ENCODE data around the gene FGF14. TPM values are rescaled to one million over a fixed set of nuclear protein-coding genes. Genes with fewer than 3 reads are reported as not detected.
A peak's percentile ranks its signal among the peaks of the same experiment; 100 is the strongest.

Gene FGF14
- total RNA-seq, 1 donor from 2014 or later, result 0.22 TPM

DNA sequence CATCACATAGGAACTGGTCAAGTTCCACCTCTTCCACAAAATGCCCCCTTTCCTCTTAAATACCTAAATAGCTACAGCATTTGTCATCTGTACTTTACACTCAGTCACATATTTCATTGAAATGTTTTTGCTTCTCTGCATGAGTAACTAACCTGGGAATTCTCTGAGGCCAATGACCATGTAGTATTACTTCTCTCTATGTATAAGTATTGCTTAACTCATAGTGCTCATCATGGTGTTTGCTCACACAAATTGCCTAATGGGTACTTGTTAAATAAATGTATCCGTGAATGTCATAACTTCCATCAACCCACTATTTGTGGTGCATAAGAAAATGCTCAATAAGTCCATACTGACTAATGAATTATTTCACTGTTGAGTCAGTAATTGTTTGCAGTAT, 115.5 kb downstream of the FGF14 start:
- no peaks in the 10 kb centered on the region for H3K36me3 Mint-ChIP-seq (ENCODE audit: low read depth)

DNA sequence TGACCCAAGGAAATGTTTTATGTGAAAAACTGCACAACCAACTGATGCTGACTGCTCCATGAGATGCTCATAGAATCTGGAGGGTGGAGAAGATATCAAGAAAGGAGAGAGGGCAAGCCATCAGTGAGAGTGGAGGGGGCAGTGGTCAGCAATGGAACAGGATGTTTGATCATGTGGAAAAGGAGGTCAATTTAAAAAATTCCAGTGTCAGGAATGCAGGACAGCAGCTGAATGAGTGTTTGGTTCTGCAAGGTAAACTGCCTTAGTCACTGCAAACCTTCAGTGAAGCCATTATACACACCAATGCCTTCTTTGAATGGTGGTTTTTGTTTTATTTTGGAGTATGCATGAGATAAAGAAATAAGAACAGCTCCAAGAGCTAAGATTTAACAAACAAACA, 121.5 kb downstream of the FGF14 start:
- no peak for DNase-seq (ENCODE audit: low spot score)
- Mint-ChIP-seq H3K4me3 (ENCODE audit: unreplicated experiment) (no peak overlapping the region), H3K27ac (ENCODE audit: unreplicated experiment) (no peak overlapping the region), H3K9me3 (ENCODE audit: low read depth) (no peaks in the 10 kb centered on the region), H3K36me3 (ENCODE audit: low read depth) (no peaks in the 10 kb centered on the region), H3K4me1 (ENCODE audit: low read depth) (peaks cover 8% of the 10 kb centered on the region), H3K27me3 (ENCODE audit: low read depth) (no peaks in the 10 kb centered on the region)
- TF ChIP-seq, protein P1, sequence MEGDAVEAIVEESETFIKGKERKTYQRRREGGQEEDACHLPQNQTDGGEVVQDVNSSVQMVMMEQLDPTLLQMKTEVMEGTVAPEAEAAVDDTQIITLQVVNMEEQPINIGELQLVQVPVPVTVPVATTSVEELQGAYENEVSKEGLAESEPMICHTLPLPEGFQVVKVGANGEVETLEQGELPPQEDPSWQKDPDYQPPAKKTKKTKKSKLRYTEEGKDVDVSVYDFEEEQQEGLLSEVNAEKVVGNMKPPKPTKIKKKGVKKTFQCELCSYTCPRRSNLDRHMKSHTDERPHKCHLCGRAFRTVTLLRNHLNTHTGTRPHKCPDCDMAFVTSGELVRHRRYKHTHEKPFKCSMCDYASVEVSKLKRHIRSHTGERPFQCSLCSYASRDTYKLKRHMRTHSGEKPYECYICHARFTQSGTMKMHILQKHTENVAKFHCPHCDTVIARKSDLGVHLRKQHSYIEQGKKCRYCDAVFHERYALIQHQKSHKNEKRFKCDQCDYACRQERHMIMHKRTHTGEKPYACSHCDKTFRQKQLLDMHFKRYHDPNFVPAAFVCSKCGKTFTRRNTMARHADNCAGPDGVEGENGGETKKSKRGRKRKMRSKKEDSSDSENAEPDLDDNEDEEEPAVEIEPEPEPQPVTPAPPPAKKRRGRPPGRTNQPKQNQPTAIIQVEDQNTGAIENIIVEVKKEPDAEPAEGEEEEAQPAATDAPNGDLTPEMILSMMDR (IDR thresholded peaks at IDR 0.05), result no peak

More for the DNA sequence above, 115.5 kb downstream of the FGF14 start:
- Mint-ChIP-seq H3K27ac (ENCODE audit: unreplicated experiment) (peak overlapping the region; percentile 15), H3K9me3 (ENCODE audit: low read depth) (no peaks in the 10 kb centered on the region), H3K27me3 (ENCODE audit: low read depth) (no peaks in the 10 kb centered on the region), H3K4me3 (ENCODE audit: unreplicated experiment) (no peak overlapping the region), H3K4me1 (ENCODE audit: low read depth) (peaks cover 19% of the 10 kb centered on the region)
- DNase-seq (ENCODE audit: low spot score), result no peak
- TF ChIP-seq, protein P1 (IDR thresholded peaks at IDR 0.05), result no peak

DNA sequence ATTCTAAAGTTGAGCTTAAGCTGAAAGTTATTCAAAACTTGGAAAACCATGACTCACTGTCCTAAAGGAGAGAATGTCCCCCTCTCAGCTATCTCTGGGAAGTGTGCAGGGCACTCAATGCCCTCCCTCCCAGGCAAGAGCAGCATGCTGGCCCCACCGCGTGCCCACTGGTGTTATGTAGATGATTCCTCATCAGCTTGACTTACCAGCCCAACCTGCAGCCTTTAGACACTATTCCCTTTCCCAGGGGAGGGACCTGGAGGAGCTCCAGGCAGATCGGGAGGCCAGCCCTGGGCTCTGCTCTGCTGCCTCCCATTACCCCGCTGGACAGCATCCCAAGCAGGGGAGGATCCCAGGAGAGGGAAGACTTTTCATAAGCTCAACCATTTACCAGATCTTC, 124.6 kb downstream of the FGF14 start:
- H3K27ac Mint-ChIP-seq (ENCODE audit: unreplicated experiment), result no peak overlapping the region
- H3K4me3 Mint-ChIP-seq (ENCODE audit: unreplicated experiment), result no peak overlapping the region
- no peaks in the 10 kb centered on the region for H3K36me3 Mint-ChIP-seq (ENCODE audit: low read depth)
- TF ChIP-seq, protein P1 (IDR thresholded peaks at IDR 0.05), result no peak
- no peaks in the 10 kb centered on the region for H3K4me1 Mint-ChIP-seq (ENCODE audit: low read depth)
- H3K9me3 Mint-ChIP-seq (ENCODE audit: low read depth), result no peaks in the 10 kb centered on the region
- no peak for DNase-seq (ENCODE audit: low spot score)
- H3K27me3 Mint-ChIP-seq (ENCODE audit: low read depth), result peaks cover 2% of the 10 kb centered on the region

DNA sequence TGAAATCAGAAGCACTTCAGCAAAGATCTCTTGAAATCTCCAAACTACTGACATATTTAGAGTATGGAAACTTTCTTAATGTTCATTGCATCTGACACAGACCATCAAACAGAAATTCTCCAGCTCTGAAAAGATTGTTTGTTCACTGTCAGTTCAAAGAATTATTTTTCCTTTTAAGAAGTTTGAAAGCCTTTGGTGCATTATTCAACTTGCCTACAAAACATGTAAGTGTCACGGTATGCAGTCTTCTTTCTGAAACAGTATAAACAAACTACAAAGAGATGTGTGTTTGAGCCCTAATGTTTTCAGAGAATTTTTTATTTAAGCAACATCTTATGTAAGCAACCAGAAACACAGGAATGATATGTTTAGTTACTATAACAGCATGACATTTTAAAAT, 125.4 kb downstream of the FGF14 start:
- no peaks in the 10 kb centered on the region for H3K36me3 Mint-ChIP-seq (ENCODE audit: low read depth)

DNA sequence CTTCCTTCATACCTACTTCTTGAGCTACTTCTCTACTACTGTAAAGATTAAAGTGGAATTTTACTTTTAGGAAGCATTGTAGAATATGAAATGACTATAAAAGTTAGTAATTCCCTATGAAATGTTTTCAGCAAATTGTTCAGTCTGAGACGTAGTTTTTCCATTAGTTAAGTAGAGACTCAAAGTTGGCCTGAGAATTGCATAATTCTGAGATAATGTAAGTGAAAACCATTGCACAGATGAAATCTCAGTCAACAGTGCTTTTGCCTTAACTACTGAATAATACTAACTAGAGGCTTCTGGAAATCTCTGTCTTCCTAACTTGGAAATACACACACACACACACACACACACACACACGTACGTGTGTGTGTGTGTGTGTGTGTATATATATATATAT, 125.9 kb downstream of the FGF14 start:
- peaks cover 8% of the 10 kb centered on the region for H3K27me3 Mint-ChIP-seq (ENCODE audit: low read depth)
- no peak for DNase-seq (ENCODE audit: low spot score)
- no peak overlapping the region for H3K27ac Mint-ChIP-seq (ENCODE audit: unreplicated experiment)
- no peaks in the 10 kb centered on the region for H3K4me1 Mint-ChIP-seq (ENCODE audit: low read depth)
- H3K9me3 Mint-ChIP-seq (ENCODE audit: low read depth), result no peaks in the 10 kb centered on the region
- TF ChIP-seq, protein P1 (IDR thresholded peaks at IDR 0.05), result no peak
- H3K4me3 Mint-ChIP-seq (ENCODE audit: unreplicated experiment), result no peak overlapping the region
- no peaks in the 10 kb centered on the region for H3K36me3 Mint-ChIP-seq (ENCODE audit: low read depth)

More for the DNA sequence above, 125.4 kb downstream of the FGF14 start:
- H3K27me3 Mint-ChIP-seq (ENCODE audit: low read depth), result peaks cover 8% of the 10 kb centered on the region
- TF ChIP-seq, protein P1 (IDR thresholded peaks at IDR 0.05), result no peak
- no peak for DNase-seq (ENCODE audit: low spot score)
- no peak overlapping the region for H3K27ac Mint-ChIP-seq (ENCODE audit: unreplicated experiment)
- H3K4me3 Mint-ChIP-seq (ENCODE audit: unreplicated experiment), result no peak overlapping the region
- no peaks in the 10 kb centered on the region for H3K9me3 Mint-ChIP-seq (ENCODE audit: low read depth)
- no peaks in the 10 kb centered on the region for H3K4me1 Mint-ChIP-seq (ENCODE audit: low read depth)

Data from chondrocyte (in vitro differentiated cells).